SK-N-SH (cell line): ENCODE results near the gene PRDM8.

ENCODE experiments used
- CHD2 ChIP-seq: fragments of 150-350 bp; IDR thresholded peaks from 2 replicates; pipeline ENCODE4 v1.6.1; 2018; ENCODE audit warnings: low read length; ENCODE audit not compliant: partially characterized antibody
- EP300 ChIP-seq, 2 experiments: IDR thresholded peaks; 2 replicates each; pipeline versions ENCODE4 v1.4.0 to v1.6.1; 2012; ENCODE audit warnings: borderline replicate concordance in 1 of 2, low read depth in 1 of 2, low read length in 1 of 2
- POLR2AphosphoS5 ChIP-seq: IDR thresholded peaks from 2 replicates; pipeline ENCODE4 v1.6.1; 2012; ENCODE audit warnings: low read depth, low read length
- REST ChIP-seq: IDR thresholded peaks from 2 replicates; pipeline ENCODE4 v1.6.1; 2012; ENCODE audit warnings: mild to moderate bottlenecking, low read depth, low read length, moderate library complexity
- TCF12 ChIP-seq: IDR thresholded peaks from 2 replicates; pipeline ENCODE4 v1.4.0; 2012
- TEAD4 ChIP-seq: IDR thresholded peaks from 2 replicates; pipeline ENCODE4 v1.4.0; 2012; ENCODE audit warnings: mild to moderate bottlenecking, borderline replicate concordance; ENCODE audit not compliant: insufficient read depth
- TF ChIP-seq, protein P1 (sequence below): fragments of 200-600 bp; sonication (generic); IDR thresholded peaks from 2 replicates; pipeline ENCODE4 v1.6.1; 2017; ENCODE audit warnings: antibody characterized with exemption, mild to moderate bottlenecking, moderate library complexity

GRCh38 chr4:80237992-80238391 lies 40.7 kb downstream of the PRDM8 start:
- TF ChIP-seq REST, result peak; percentile 73; the same call in 1 of the 2 replicates
- peak; percentile 99 for TF ChIP-seq TCF12
- peak; percentile 91; the same call in 1 of the 2 replicates for TF ChIP-seq POLR2AphosphoS5
- peak; percentile 95 for TF ChIP-seq TEAD4
- TF ChIP-seq, protein P1, sequence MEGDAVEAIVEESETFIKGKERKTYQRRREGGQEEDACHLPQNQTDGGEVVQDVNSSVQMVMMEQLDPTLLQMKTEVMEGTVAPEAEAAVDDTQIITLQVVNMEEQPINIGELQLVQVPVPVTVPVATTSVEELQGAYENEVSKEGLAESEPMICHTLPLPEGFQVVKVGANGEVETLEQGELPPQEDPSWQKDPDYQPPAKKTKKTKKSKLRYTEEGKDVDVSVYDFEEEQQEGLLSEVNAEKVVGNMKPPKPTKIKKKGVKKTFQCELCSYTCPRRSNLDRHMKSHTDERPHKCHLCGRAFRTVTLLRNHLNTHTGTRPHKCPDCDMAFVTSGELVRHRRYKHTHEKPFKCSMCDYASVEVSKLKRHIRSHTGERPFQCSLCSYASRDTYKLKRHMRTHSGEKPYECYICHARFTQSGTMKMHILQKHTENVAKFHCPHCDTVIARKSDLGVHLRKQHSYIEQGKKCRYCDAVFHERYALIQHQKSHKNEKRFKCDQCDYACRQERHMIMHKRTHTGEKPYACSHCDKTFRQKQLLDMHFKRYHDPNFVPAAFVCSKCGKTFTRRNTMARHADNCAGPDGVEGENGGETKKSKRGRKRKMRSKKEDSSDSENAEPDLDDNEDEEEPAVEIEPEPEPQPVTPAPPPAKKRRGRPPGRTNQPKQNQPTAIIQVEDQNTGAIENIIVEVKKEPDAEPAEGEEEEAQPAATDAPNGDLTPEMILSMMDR, result no peak
- TF ChIP-seq CHD2, result no peak
- TF ChIP-seq EP300 (IDR thresholded peaks at IDR 0.05; ENCODE audit: borderline replicate concordance in 1 of 2, low read depth in 1 of 2, low read length in 1 of 2), result peak; percentile 77 to 99
